ENCODE measurements around the gene BMPR1A.

The BMPR1A gene

DNA sequence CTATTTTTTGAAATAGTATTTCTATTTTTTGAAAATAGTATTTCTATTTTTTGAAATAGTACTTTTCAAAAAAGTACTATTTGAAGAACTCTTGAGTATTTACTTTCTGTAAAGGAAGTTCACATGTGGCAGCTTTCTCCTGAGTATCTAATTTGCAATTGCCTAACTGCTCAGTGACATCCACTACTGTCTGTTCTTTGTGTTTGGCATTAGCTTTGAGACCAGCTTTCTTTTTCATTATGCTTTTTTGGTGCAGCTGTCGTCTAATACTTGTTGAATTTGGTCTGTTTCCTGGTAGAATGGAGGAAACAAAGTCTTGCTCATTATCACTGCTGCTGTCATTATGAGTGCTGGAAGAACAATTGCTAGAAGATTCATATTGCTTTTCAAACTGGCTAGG lies 99.1 kb downstream of the BMPR1A start:
- ATAC-seq = no peak
- TF ChIP-seq BACH2 (CRISPR knock-in tag; IDR thresholded peaks at IDR 0.05; ENCODE audit: borderline replicate concordance) (no peak), ZC3H10 (CRISPR knock-in tag; IDR thresholded peaks at IDR 0.05) (no peak), TSHZ2 (CRISPR knock-in tag; IDR thresholded peaks at IDR 0.05) (no peak), ZNF70 (CRISPR knock-in tag; IDR thresholded peaks at IDR 0.05) (no peak), GLIS3 (CRISPR knock-in tag; IDR thresholded peaks at IDR 0.05) (no peak), ZFP30 (CRISPR knock-in tag; IDR thresholded peaks at IDR 0.05) (no peak), ZNF565 (CRISPR knock-in tag; conservative IDR thresholded peaks at IDR 0.05; ENCODE audit: low read depth) (no peak), TOX (CRISPR knock-in tag; IDR thresholded peaks at IDR 0.05; ENCODE audit: borderline replicate concordance) (no peak), OSR1 (CRISPR knock-in tag; IDR thresholded peaks at IDR 0.05) (no peak), ZFP3 (CRISPR knock-in tag; IDR thresholded peaks at IDR 0.05) (no peak), TCF4 (CRISPR knock-in tag; IDR thresholded peaks at IDR 0.05; ENCODE audit: borderline replicate concordance) (no peak), PPARA (CRISPR knock-in tag; IDR thresholded peaks at IDR 0.05; ENCODE audit: borderline replicate concordance) (no peak), RARB (CRISPR knock-in tag; IDR thresholded peaks at IDR 0.05) (no peak), ARNTL (CRISPR knock-in tag; IDR thresholded peaks at IDR 0.05; ENCODE audit: borderline replicate concordance, low read depth) (no peak), CSDC2 (CRISPR knock-in tag; IDR thresholded peaks at IDR 0.05) (no peak), ZNF8 (CRISPR knock-in tag; IDR thresholded peaks at IDR 0.05) (no peak), POU6F1 (CRISPR knock-in tag; IDR thresholded peaks at IDR 0.05; ENCODE audit: borderline replicate concordance, low read depth) (no peak), ESRRG (CRISPR knock-in tag; IDR thresholded peaks at IDR 0.05) (no peak)
- TF ChIP-seq, protein P1, sequence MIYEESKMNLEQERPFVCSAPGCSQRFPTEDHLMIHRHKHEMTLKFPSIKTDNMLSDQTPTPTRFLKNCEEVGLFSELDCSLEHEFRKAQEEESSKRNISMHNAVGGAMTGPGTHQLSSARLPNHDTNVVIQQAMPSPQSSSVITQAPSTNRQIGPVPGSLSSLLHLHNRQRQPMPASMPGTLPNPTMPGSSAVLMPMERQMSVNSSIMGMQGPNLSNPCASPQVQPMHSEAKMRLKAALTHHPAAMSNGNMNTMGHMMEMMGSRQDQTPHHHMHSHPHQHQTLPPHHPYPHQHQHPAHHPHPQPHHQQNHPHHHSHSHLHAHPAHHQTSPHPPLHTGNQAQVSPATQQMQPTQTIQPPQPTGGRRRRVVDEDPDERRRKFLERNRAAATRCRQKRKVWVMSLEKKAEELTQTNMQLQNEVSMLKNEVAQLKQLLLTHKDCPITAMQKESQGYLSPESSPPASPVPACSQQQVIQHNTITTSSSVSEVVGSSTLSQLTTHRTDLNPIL (CRISPR knock-in tag; IDR thresholded peaks at IDR 0.05; ENCODE audit: low read depth) = no peak

GRCh38 chr10:86856156-86856555 lies 99.7 kb downstream of the BMPR1A start:
- TF ChIP-seq POU6F1 (CRISPR knock-in tag; IDR thresholded peaks at IDR 0.05; ENCODE audit: borderline replicate concordance, low read depth) (no peak), ZNF565 (CRISPR knock-in tag; conservative IDR thresholded peaks at IDR 0.05; ENCODE audit: low read depth) (no peak), BACH2 (CRISPR knock-in tag; IDR thresholded peaks at IDR 0.05; ENCODE audit: borderline replicate concordance) (no peak)
- no peak for ATAC-seq

DNA sequence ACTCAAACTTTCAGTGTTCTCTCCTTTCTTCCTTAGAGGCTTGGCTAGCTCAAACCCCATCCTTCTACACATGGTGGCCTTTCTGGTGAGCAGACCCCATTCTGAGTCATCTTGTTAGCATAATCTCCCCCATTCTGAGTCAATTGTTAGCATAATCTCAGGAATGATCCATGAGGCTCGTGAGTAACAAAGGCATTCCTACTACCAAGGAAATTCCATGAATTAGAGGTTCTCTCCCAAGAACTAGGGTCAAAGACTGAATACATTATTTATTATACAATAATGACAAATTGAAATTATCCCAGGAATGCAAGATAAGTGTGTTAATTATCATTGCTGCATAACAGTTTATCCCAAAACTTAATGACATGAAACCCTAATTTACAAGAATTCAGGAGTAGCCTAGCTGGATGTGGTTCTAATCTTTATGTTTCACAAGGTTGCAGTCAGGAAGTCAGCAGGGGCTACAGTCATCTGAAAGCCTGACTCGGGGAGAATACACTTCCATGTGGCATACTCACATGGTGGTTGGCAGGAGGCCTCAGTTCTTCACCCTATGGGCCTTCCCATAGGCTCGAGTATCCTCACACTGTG lies 100.8 kb downstream of the BMPR1A start:
- ATAC-seq = no peak
- TF ChIP-seq BACH2 (CRISPR knock-in tag; IDR thresholded peaks at IDR 0.05; ENCODE audit: borderline replicate concordance) (no peak), CSDC2 (CRISPR knock-in tag; IDR thresholded peaks at IDR 0.05) (no peak), TSHZ2 (CRISPR knock-in tag; IDR thresholded peaks at IDR 0.05) (no peak), ZNF565 (CRISPR knock-in tag; conservative IDR thresholded peaks at IDR 0.05; ENCODE audit: low read depth) (no peak), ESRRG (CRISPR knock-in tag; IDR thresholded peaks at IDR 0.05) (no peak), ZFP30 (CRISPR knock-in tag; IDR thresholded peaks at IDR 0.05) (no peak), ZFP3 (CRISPR knock-in tag; IDR thresholded peaks at IDR 0.05) (no peak), PPARA (CRISPR knock-in tag; IDR thresholded peaks at IDR 0.05; ENCODE audit: borderline replicate concordance) (no peak), ARNTL (CRISPR knock-in tag; IDR thresholded peaks at IDR 0.05; ENCODE audit: borderline replicate concordance, low read depth) (no peak), ZC3H10 (CRISPR knock-in tag; IDR thresholded peaks at IDR 0.05) (no peak), GLIS3 (CRISPR knock-in tag; IDR thresholded peaks at IDR 0.05) (no peak), RARB (CRISPR knock-in tag; IDR thresholded peaks at IDR 0.05) (no peak), OSR1 (CRISPR knock-in tag; IDR thresholded peaks at IDR 0.05) (no peak)
- TF ChIP-seq, protein P1 (CRISPR knock-in tag; IDR thresholded peaks at IDR 0.05; ENCODE audit: low read depth) = no peak
- TF ChIP-seq, protein P2, sequence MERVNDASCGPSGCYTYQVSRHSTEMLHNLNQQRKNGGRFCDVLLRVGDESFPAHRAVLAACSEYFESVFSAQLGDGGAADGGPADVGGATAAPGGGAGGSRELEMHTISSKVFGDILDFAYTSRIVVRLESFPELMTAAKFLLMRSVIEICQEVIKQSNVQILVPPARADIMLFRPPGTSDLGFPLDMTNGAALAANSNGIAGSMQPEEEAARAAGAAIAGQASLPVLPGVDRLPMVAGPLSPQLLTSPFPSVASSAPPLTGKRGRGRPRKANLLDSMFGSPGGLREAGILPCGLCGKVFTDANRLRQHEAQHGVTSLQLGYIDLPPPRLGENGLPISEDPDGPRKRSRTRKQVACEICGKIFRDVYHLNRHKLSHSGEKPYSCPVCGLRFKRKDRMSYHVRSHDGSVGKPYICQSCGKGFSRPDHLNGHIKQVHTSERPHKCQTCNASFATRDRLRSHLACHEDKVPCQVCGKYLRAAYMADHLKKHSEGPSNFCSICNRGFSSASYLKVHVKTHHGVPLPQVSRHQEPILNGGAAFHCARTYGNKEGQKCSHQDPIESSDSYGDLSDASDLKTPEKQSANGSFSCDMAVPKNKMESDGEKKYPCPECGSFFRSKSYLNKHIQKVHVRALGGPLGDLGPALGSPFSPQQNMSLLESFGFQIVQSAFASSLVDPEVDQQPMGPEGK (CRISPR knock-in tag; IDR thresholded peaks at IDR 0.05; ENCODE audit: borderline replicate concordance) = no peak

All from SK-N-SH treated with all-trans-retinoic acid at 6 μM for 48 hours (cell line).